GM19023 (cell line): Measurements from ENCODE around the gene IFT27.
A peak's percentile ranks its signal among the peaks of the same experiment; 100 is the strongest.

Experiments used
- ATAC-seq: cut with Tn5 transposase; IDR thresholded peaks from one replicate; pipeline ENCODE4 v1.9.1; 2021; ENCODE audit warnings: mild to moderate bottlenecking, moderate library complexity; ENCODE audit not compliant: unreplicated experiment

Gene IFT27, protein sequence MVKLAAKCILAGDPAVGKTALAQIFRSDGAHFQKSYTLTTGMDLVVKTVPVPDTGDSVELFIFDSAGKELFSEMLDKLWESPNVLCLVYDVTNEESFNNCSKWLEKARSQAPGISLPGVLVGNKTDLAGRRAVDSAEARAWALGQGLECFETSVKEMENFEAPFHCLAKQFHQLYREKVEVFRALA

DNA sequence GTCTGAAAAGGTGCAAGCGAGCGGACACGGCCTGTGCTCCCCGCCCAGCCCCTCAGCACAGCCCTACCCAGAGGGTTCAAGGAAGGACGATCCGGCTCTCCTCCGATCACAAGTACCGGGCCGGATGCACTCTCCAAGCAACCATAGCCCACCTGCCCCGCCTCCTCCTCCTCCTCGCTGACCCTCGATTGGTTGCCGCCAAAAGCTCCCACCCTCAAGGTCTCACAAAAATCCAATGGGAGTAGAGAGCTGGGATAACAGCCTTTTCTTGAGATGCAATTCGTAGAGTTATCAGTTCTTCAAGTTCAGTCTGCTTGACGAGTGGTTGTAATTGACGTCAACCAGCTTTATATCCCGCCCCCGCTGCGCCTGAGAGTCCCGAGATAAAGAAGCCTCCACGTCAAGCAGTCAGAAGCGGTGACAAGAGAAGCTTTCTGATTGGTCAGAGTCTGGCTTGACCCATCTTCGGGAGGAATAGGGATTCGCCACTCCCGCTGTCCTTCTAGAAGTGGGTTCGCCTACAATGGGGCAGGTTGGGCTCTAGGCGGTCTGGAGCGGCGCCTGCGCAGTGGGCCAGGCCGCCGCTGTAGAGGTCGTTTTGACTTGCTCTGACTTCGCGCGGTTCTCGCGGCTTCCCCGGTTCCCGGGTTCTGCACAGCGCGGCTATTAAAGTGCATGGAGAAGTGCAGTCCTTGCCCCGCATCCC is at the start of gene IFT27:
Gene IFT27, minus strand, starts transcription at position 156 of the 706 bp plus-strand sequence. CDS start 412 bp downstream, outside the sequence.
- ATAC-seq = peak; percentile 85

DNA sequence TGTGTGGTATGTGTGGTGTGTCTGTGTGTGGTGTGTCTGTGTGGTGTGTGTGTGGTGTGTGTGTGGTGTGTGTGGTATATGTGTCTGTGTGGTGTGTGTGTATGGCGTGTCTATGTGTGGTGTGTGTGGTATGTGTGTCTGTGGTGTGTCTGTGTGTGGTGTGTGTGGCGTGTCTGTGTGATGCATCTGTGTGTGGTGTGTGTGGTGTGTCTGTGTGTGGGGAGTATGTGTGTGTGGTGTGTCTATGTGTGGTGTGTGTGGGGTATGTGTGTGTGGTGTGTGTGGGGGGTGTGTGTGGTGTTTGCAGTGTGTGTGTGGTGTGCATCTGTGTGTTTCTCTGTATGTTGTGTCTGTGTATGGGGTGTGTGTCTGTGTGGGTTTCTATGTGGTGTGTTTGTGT is 48.7 kb upstream of the IFT27 start:
- no peak for ATAC-seq

DNA sequence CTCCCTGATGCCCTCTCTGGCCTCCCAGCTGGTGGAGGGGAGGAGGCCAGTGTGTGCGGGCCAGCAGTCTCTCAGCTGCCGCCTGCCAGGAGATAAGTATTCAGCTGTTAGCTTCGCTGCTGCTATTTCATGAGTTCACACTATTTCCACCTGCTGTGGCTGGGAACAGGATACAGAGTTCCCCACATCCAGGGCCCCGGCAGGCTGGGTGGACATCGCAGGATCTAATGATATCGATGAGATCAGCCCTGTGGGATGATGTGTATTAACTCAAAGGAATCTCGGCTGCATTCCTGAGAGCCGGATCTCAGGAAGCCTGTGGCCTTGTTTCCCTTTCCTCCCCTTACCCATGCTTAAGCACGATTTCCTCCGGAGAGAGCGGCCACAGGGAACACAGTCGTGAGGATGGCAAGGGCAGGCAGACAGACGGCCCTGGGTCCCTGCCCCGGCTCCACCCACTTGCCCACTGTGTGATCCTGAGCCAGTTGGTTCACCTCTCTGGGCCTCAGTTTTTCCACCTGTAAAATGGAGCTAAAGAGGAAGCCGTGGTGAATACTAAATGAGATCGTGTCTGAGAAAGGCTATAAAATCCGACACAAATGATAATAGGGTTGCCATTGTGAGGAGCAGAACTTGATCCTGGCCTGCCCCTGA is 47.4 kb upstream of the IFT27 start:
- no peak for ATAC-seq

DNA sequence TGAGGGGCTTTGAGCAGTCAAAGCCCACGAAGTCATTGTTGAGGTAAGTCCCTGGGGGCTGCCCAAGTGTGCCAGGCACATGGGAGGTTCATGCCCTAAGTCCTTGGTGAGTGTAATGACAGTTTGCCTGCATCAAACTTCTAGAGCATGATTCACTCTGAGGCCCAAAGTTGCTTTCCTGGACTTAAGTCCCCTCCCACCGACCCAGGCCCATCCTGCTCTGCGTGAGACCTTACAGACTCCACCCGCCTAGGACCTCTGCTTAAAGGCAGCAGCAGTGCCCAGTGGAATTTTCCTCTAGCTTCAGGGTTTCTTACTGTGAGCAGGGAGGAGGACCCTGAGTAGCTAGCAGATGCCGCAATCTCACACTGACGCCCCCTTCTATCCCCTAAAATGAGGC is 46.7 kb upstream of the IFT27 start:
- no peak for ATAC-seq

DNA sequence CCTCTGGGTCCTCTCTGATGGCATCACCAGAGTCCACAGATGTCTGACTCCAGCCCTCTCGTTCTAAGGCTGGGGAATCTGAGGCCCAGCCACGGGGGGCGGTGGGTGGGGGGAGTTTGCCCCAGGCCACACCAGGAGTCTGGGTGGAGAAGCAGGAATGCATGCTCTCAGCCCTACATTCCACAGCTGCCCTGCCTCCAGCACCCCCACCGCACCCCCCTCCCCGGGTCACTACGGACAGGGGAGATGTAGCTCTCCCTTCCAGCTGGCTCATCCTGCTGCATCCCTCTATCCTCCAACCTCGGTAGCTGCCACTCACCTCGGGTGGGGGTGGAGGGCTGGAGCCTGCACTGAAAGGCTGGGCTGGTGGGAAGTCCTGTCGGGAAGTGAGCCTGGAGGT is 43.2 kb upstream of the IFT27 start:
- ATAC-seq = no peak

DNA sequence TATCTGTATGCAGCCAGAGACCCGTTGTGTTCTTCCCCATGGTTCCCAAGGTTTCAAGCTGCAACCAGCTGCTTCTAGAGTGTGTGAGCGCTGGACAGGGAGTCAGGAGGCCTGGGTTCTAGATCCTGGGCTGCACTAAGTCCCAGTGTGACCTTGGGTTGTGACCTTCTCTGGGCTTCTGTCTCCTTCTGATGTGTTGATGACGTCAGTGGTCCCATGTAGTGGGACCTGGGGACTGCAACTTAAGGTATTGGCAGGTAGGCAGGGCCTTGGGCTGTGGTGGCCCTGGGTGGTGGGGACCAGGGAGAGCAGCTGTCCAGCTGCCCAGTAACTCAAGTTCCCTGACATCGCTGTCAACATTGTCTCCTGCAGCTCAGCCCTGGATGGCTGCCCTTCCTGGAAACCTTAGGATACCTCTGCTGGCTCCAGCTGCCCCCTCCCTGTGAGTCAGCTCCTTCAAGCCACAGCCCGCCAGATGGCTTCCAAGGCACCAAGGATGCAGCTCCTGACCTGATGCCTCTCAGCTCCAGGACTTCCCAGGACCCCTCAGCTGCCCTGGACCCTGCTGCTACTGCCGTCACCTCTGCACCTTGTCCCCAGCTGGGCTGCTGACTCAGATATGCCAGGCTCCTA is 42.2 kb upstream of the IFT27 start:
- ATAC-seq = no peak

DNA sequence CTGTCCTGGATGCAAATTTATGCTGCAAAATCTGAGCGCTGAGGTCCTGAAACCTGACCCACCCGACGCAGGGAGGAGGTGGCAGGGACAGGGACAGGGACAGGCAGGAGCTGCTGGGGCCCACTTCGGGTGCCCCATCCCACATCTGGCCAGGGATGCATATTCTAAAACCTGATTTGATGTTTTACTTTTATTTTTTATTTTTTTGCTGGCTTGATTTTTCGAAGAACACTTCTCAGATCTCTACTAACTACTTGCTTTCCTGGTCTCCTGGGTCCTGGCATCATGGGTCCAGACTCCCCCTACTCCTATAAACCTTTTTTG is 41.6 kb upstream of the IFT27 start:
- no peak for ATAC-seq

DNA sequence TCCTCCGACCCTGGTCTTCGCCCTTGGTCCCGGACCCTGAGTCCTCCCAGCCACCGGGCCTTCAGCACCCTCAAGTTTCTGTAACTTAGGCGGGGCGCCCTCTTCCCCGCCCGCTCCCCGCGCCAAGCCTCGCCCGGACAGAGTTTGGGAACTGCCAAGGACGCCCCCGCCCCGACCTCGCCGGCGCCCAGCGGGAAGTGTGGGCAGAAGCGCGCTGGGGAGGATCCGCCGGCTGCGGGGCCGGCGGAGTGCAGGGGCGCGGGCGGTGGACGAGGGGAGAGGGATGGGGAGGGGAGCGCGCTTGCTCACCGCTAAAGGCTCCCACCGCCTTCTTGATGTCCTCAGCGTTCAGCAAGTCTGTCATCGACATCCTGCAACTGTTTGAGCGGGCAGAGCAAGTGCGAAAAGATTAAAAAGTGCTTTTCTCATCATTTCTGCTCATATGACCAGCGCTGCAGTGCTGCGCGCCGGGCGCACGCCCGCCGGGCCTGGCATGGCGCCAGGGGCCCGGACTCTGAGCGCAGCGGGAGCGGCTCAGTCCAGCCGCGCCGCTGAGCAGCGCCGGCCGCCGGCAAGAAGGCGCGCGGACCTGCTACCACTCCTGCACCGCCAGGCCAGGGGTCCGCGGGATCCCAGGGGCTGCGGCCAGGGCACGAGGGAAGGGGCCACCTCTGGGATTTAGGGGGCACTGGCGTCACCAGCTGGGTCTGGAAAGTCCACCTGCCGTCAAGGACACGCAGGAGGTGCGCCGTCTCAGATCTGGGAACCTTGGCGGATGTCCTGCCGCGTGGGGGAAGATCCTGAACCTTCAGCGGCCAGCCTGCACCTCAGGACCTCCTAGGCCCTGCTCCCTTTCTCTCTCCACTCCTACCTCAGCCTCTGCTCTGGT is 41.0 kb upstream of the IFT27 start, which contains the start of gene PVALB:
Gene PVALB, minus strand, starts transcription at position 400 of the 889 bp plus-strand sequence. Its CDS starts 30 bp downstream, at position 370.
- no peak for ATAC-seq

DNA sequence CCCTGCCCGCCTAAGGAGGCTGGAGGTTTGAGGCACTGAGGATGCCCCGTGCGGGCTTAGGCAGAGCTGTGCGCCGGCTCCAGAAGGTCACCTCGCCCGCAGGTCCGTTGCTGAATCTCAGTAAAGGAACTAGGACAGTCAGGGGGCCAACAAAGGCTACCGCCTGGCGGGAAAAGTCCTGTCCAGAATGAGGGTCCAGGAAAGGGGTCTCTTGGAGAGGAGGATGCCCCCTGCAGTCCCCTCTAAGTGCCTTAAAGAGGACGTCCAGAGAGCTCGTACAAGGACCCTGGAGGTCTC is 40.4 kb upstream of the IFT27 start:
- no peak for ATAC-seq

DNA sequence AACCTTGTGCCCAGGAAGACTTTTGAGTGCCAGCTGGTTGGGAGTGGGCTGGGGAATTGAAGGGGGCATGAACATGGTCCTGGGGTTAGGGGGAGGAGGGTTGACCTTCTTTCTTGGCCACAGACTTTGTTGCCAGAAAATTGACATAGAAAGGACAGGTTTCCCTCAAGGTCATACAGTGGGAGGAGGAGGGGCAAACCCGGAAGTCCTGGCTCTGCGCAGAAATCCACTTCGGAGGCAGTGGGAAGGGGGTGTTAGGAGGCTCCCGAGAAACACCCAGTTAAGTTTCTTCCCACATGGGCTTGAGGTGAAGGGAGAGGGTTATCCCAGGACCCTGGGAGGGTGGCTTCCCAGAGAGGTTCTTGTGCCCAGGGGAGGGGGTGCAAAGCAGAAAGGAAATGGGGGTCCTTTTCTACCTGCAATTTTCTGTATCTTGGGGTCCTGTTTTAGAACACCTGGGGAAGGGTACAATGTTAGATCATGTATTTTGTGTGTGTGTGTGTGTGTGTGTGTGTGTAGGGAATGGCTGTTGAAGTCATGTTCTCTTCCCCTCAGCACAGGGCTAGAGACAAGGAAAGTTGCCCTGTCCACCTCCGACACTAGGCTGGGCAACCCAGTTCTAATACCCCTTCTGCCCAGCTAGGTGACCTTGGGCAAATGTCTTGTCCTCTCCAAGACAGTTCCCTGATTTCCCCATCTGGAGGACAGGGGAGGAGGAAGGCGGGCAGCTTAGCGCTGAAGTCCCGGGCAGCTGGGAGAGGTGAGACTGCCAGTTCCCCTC is 39.8 kb upstream of the IFT27 start:
- ATAC-seq = no peak

DNA sequence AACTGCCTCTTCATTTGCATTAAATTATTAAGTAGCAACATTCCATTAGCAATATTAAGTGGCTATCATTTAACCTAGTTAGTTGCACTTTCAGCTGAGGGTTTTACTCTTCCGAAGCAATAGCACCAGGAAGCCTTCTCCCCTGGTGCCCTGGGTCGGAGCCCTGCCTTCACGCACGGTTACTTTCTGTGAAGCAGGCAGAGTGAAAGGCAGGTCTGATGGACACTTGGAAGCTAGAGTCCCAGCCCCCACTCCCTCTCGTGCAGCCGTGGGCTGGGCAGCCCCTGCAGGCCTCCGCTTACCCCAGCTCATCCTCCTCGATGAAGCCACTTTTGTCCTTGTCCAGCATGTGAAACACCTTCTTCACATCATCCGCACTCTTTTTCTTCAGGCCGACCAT is 38.9 kb upstream of the IFT27 start:
- no peak for ATAC-seq

DNA sequence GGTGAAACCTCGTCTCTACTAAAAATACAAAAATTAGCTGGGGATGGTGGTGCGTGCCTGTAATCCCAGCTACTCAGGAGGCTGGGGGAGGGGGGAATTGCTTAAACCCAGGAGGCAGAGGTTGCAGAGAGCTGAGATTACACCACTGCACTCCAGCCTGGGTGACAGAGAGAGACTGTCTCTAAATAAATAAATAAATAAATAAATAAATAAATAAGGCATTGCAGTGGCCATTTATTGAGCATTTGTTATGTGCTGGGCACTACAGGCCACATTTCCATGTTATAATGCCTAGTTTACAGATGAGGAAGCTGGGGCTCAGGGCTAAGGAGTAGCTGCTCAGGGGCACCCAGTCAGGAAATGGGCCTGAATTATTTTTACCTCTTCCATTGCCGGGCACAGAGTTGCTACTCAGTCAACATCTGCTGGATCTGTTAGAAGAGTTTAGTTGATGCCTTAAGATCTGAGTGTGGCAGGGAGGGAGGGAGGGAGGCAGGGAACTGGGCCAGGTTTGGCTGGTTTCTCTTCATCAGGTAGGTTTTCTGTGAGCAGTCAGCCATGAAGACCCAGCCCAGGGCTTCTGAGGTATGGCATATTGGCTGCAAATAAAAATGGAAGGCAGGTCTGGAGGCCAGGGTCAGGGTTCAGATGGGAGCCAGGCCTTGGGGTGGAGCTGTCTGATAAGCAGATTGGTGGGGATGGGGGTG is 35.3 kb upstream of the IFT27 start:
- no peak for ATAC-seq

DNA sequence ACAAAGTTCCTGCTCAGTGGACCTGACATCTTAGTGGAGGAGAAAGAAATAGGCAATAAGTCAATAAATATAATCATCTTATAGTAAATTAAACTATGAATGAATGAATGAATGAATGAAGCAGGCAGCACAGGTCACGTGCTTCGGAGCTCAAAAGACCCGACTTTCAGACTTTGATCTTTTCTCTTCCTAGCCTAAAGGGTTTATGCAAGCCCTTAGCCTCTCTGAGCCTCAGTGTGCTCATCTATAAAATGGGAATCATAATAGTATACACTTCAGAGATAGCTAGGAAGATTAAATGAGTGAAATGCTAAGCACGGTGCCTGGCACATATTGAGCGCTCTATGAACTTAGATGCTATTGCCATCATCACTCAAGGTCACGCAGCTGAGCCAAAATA is 33.4 kb upstream of the IFT27 start:
- ATAC-seq = no peak

DNA sequence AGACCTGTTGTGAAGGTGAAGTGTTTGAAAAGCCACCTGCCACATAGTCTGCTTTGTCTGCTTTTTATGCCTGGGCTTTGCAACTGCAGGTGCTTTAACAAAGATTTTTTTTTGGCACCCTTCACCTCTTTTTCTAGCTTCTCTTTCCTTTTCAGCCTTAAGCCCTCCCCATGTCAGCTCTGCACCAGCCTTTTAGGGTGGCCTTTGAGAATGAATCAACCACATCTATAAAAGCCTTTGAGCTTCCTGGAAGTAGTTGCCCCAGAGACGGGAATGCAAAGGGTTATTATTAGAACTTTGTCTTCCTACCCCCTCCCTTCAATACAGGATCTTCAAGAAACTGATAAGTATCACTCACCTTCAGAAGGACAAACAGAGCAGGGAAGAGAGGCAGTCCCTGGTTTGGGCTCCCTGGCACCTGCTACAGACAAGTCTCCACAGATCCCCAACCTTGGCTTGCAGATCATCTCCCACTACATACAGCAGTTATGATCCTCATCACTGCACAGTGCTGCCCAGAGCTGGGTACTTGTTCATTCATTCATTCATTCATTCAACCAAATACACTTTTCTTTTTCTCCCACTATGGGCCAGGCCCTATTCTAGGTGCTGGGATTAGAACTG is 32.9 kb upstream of the IFT27 start:
- no peak for ATAC-seq

DNA sequence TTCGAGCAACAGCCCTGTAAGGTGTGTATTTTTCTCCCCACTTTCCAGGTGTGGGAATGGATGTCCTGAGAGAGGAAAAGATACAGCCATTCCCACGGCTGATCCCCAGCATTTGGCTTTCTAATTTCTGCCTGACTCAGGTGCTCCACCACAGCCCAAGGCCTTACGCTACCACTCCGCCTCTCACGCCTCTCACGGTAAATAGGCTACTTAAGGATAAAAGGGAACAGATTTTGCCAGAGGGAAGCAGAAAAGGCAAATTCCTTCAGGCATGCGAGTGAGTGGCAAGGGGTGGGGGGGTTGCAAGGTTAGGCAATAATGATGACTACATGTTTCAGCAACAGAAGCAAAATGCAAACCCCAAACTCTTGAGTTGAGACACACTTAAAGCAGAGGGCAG is 31.7 kb upstream of the IFT27 start:
- no peak for ATAC-seq

DNA sequence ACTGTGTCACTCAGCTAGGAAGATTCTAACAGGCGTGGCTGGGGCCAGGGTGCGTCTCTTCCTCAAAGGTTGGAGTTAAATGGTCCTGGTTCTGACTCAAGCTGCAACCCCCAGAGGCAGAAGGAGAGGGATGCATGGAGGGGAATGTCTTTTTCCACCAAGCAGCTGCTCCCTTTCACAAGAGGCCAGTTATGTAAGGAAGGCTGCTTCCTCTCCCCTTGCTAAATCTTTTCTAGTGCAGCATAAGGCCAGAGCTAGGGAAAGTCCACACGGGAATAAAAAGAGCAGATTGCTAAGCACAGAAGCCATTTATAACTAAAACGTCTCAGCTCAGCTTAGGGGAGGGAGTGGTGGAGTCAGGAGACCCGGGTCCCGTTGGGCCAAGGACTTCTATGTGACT is 30.9 kb upstream of the IFT27 start:
- no peak for ATAC-seq

DNA sequence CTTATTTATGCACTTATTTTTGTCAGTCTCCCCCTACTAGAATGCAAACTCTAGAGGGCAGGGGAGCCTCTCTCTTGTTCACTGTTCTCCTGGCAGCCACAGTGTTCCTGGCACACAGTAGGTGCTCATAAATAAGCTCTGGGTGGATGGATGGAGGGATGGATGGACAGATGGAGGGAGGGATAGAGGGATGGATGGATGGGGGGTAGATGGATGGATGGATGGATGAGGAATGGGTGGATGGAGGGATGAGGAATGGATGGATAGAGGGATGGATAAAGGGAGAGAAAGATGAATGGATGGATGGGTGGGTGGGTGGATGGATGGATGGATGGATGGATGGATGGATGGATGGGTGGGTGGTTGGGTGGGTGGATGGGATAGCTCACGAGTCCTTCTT is 27.4 kb upstream of the IFT27 start:
- ATAC-seq = no peak

DNA sequence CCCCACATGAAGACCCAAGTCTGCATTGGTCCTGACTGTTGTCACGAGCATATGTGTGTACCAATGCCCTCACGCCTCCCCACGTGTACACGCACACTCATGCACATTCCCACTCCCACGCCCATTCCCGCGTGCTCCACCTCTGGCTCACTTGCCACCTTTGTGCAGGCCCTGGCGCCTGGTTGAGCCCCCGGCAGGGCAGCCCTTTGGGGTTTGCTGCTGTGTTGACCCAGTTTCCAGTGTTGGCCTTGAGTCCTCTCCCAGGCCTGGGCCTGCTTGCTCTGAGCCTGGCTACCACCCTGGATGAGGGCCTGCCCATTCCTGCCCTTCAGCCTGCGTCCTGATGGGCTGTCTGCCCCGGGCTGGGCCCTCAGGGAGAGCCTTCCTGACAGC is 22.8 kb upstream of the IFT27 start:
- no peak for ATAC-seq

DNA sequence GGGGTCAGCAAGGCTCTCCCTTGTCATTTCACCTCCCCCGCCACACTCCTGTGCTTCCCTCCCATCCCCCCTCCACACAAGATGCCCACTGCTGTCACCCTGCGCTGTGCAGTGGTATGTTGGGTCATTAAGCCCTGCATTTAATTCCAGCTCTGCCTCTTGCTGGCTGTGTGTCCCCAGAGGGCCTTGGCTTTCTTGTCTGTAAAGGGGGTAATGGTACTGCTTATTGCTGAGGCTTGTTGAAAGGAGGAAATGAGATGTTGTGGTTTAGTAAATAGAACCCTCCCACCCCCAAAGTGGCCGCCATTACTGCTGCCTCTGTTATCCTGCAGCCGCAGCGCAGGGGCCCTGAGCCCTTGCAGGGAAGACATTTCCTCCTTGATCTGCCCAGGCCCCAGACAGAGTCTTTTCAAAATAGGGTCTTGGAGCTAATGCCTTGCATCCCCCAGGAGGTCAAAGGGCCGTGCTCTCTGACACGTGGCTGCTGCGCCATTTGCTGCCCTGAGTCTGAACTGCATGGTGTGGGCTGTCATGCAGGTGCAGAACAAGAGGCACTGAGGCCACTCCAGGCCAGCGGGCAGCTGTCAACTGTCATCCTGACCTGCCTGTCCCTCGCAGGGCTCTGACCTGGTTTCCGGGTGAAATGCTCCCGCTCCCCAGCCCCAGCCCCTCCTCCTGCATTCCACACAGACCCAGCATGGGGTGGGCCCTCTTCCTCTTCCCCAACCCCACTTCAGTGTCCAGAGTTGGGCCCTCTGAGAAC is 22.2 kb upstream of the IFT27 start:
- no peak for ATAC-seq
